LNCAP (cell line): Measurements from ENCODE around the gene KRTAP5-11.
A peak's percentile ranks its signal among the peaks of the same experiment; 100 is the strongest.

Source experiments
- CTCF ChIP-seq: fragments of 450-650 bp; IDR thresholded peaks from 2 replicates; pipeline ENCODE4 v1.5.1; 2017; ENCODE audit warnings: mild to moderate bottlenecking

KRTAP5-11 gene

DNA sequence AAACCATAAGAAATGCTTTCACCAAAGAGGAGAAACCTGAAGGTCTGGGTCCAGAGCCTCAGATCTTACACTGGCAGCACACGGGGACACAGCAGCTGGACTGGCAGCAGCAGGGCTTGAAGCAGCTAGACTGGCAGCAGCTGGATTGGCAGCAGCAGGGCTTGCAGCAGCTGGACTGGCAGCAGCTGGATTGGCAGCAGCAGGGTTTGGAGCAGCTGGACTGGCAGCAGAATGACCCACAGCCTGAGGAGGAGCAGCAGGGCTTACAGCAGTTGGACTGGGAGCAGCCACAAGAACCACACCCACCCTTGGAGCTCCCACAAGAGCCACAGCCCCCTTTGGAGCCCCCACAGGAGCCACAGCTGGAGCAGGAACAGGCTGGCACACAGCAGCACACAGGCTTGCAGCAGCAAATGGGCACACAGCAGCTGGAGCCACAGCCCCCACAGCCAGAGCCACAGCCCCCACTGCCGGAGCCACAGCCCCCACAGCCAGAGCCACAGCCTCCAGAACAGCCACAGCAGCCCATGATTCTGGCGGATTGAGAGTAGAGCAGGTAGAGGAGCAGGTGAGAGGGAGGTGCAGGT lies at the start of gene KRTAP5-11:
Gene KRTAP5-11, minus strand, starts transcription at position 567 of the 587 bp plus-strand sequence. Its CDS starts 38 bp downstream, at position 529.
- no peak for TF ChIP-seq CTCF

DNA sequence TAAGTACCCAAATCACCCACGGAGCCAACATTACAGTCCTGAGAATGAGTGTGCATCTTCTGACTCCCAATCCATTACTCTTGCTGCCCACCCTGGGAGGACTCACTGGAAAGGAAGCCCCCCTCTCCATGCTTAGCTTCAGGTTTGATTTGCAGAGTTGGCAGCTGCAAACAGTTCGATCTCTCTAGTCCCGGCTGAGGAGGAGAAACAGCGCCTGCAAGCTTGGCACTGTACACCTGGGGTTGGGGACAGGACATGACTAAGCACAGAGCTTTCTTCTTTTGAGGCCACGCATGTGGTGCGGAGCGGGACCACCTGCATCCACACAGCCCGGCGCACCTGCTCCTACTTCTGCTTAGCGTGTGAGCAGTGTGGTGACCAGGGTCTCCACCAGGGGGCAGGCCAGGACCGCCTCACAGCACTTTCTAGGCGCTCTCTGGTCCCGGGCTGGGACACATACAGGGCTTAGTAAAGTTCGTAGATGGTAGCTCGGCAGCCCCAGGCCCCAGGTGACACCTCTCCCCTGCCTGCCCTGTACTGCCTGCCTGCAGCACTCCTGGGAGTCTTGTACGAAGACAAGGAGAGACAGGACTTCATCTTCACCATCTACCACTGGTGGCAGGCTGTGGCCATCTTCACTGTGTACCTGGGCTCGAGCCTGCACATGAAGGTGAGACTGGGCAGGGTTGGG lies 22.3 kb upstream of the KRTAP5-11 start:
- peak; percentile 42 for TF ChIP-seq CTCF

GRCh38 chr11:71588822-71589545 lies 6.3 kb upstream of the KRTAP5-11 start:
- TF ChIP-seq CTCF, result 0 out of 2 replicates have a peak, but pooled peaks have one; percentile 14

DNA sequence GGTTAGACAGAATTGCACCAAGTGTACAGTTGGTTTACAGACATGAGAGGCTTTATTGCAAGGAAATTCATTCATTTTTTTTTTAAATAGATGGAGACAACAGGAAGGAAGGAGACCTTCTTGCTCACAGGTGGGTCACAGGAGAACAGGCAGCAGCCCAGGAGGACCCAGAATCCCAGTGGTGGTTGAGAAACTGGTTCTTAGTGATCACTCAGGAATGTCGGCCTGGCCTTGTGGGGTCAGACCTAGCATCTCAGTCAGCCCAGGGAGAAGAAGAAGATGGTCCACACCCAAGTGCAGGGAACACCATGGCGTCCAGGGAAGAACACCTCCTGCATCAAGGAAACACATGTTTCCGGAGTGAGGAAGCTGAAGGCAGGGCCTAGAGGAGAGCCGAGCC lies 849 bp downstream of the KRTAP5-11 start:
- no peak for TF ChIP-seq CTCF

GRCh38 chr11:71580057-71581003 lies 2.3 kb downstream of the KRTAP5-11 start:
- peak; percentile 84 for TF ChIP-seq CTCF

DNA sequence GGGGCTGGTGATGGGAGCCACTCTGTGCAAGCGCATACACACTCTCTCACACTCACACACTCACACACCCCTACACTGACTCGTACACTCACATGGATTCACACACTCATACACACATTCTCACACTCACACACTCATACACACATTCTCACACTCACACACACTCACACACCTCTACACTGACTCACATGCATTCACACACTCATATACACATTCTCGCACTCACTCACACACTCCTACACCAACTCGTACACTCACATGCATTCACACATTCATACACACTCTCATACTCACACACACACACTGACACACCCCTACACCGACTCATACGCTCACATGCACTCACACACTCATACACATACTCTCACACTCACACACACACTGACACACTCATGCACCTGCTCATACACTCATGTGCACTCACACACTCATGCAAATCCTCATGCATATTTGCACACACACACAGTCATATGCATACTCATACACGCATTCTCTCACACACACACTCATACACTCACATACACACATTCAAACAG lies 5.1 kb downstream of the KRTAP5-11 start:
- TF ChIP-seq CTCF, result no peak
